Testis (tissue), 3 donors: ENCODE data around the gene C2orf42. TPM values are rescaled to one million over a fixed set of nuclear protein-coding genes. Genes with fewer than 3 reads are reported as not detected.
A peak's percentile ranks its signal among the peaks of the same experiment; 100 is the strongest.

ENCODE experiments used
- DNase-seq: peaks from one replicate; pipeline ENCODE4 v3.0.0-alpha.2; 2019
- H3K27ac ChIP-seq, 2 donors: fragments of 200-600 bp; sonication (generic); one replicate each; pipeline ENCODE4 v1.5.1; 2019
- H3K27me3 ChIP-seq: fragments of 200-600 bp; sonication (generic); one replicate; pipeline ENCODE4 v1.5.1; 2019
- H3K36me3 ChIP-seq: fragments of 200-600 bp; sonication (generic); one replicate; pipeline ENCODE4 v1.5.1; 2017; ENCODE audit warnings: low read depth; ENCODE audit errors: missing control alignments
- H3K4me1 ChIP-seq: fragments of 200-600 bp; sonication (generic); one replicate; pipeline ENCODE4 v1.5.1; 2019
- H3K4me3 ChIP-seq, 2 donors: fragments of 200-600 bp; sonication (generic); one replicate each; pipeline ENCODE4 v1.5.1; 2017 to 2019
- H3K9me3 ChIP-seq: fragments of 200-600 bp; sonication (generic); one replicate; pipeline ENCODE4 v1.5.1; 2017
- CTCF ChIP-seq, 3 experiments: fragments of 450-650 bp in 2 of 3; fragments of 200-600 bp in 1 of 3; sonication (generic) in 1 of 3; IDR thresholded peaks; one replicate each; pipeline ENCODE4 v1.5.1; 2016 to 2019; ENCODE audit warnings: antibody characterized with exemption in 3 of 3, mild to moderate bottlenecking in 2 of 3, moderate library complexity in 1 of 3
- POLR2A ChIP-seq: fragments of 450-650 bp; IDR thresholded peaks from one replicate; pipeline ENCODE4 v1.6.1; 2017; ENCODE audit warnings: antibody characterized with exemption, mild to moderate bottlenecking, moderate library complexity
- WGBS, 2 donors: methylation state at CpG; one replicate each; pipeline ENCODE4 v1.1.5; 2018; 5-methylcytosine and 5-hydroxymethylcytosine counted together
- intact Hi-C: fragments of 100-400 bp; cut with DNase I; formaldehyde crosslinking; loops from one replicate; pipeline ENCODE4 v1.15.1; 2023; ENCODE audit warnings: low total_unique reads
- polyA plus RNA-seq: library from polyadenylated mRNA; stranded (reverse); fragments of 350-450 nt; fragmentation: Illumina TruSeq; extraction: RNeasy Lipid Tissue Mini Kit (QIAGEN cat#74804); gene quantifications from one replicate; pipeline ENCODE4 v1.2.3, GENCODE V29; 2014; ENCODE audit warnings: low read depth, low replicate concordance; ENCODE audit not compliant: insufficient read depth
- total RNA-seq, 2 donors: library from RNA; depleted of rRNA; stranded (reverse); fragments of >200 nt; gene quantifications; one replicate each; pipeline ENCODE4 v1.2.3, GENCODE V29; 2016

Gene C2orf42
- total and polyA plus RNA-seq, 3 donors from 2014 or later: 61.6 to 175 (median 94.4) TPM

- H3K9me3 ChIP-seq: no peaks in the 10 kb centered on the region
- H3K27ac ChIP-seq: no peak overlapping the region
- peaks cover 24% of the 10 kb centered on the region for H3K4me1 ChIP-seq
- intact Hi-C loops: no loop called here
- no peak overlapping the region for H3K4me3 ChIP-seq
- WGBS, 2 donors: 50 to 69% methylated on average over 1 of the region's 1 CpG
- H3K36me3 ChIP-seq: no peaks in the 10 kb centered on the region
- no peak for DNase-seq
- TF ChIP-seq CTCF (IDR thresholded peaks at IDR 0.05) (no peak), POLR2A (no peak)
- no peaks in the 10 kb centered on the region for H3K27me3 ChIP-seq
Measured at GRCh38 chr2:70128005-70128404, 62.8 kb downstream of the C2orf42 start.

- WGBS, 2 donors: 89 to 91% methylated on average over 2 of the region's 2 CpGs
Measured at GRCh38 chr2:70126413-70126812, 64.4 kb downstream of the C2orf42 start.

GRCh38 chr2:70125498-70125898, 65.3 kb downstream of the C2orf42 start:
- H3K27ac ChIP-seq: peak overlapping the region; percentile 98 to 100
- H3K36me3 ChIP-seq: no peaks in the 10 kb centered on the region
- WGBS, 2 donors: 41 to 42% methylated on average over 13 of the region's 13 CpGs
- intact Hi-C loops: no loop called here
- H3K4me1 ChIP-seq: peaks cover 19% of the 10 kb centered on the region
- no peaks in the 10 kb centered on the region for H3K27me3 ChIP-seq
- no peaks in the 10 kb centered on the region for H3K9me3 ChIP-seq
- DNase-seq: no peak
- H3K4me3 ChIP-seq: peak overlapping the region; percentile 64 to 78
- TF ChIP-seq CTCF (IDR thresholded peaks at IDR 0.05): no peak
- no peak for TF ChIP-seq POLR2A

More at GRCh38 chr2:70126413-70126812, 64.4 kb downstream of the C2orf42 start:
- DNase-seq: no peak
- TF ChIP-seq POLR2A (no peak), CTCF (IDR thresholded peaks at IDR 0.05) (no peak)
- Histone ChIP-seq H3K27ac (no peak overlapping the region), H3K36me3 (no peaks in the 10 kb centered on the region), H3K4me3 (no peak overlapping the region), H3K4me1 (peaks cover 19% of the 10 kb centered on the region), H3K27me3 (no peaks in the 10 kb centered on the region), H3K9me3 (no peaks in the 10 kb centered on the region)
- intact Hi-C loops: no loop called here

- intact Hi-C loops: loop anchor here (5.0 kb wide), 1 partner anchor 38 kb away; the partner anchor contains the start of gene PCBP1
- H3K27me3 ChIP-seq: no peaks in the 10 kb centered on the region
- WGBS, 2 donors: 0 to 1% methylated on average over 18 to 36 of the region's 36 CpGs
- H3K4me3 ChIP-seq: peak overlapping the region; percentile 64 to 78
- peaks cover 19% of the 10 kb centered on the region for H3K4me1 ChIP-seq
- TF ChIP-seq POLR2A: no peak
- no peak for TF ChIP-seq CTCF (IDR thresholded peaks at IDR 0.05)
- no peaks in the 10 kb centered on the region for H3K36me3 ChIP-seq
- no peaks in the 10 kb centered on the region for H3K9me3 ChIP-seq
- peak overlapping the region; percentile 98 to 100 for H3K27ac ChIP-seq
- DNase-seq: peak; percentile 69
Measured at GRCh38 chr2:70124983-70125480, 65.8 kb downstream of the C2orf42 start.

GRCh38 chr2:70123829-70124116, 67.0 kb downstream of the C2orf42 start:
- no peak for DNase-seq
- Histone ChIP-seq H3K4me1 (peaks cover 19% of the 10 kb centered on the region), H3K27ac (peak overlapping the region; percentile 98 to 100), H3K9me3 (no peaks in the 10 kb centered on the region), H3K36me3 (no peaks in the 10 kb centered on the region), H3K4me3 (peak overlapping the region; percentile 64 to 78), H3K27me3 (no peaks in the 10 kb centered on the region)
- 8 to 17% methylated on average over 11 of the region's 11 CpGs for WGBS, 2 donors
- TF ChIP-seq POLR2A: no peak
- no peak for TF ChIP-seq CTCF (IDR thresholded peaks at IDR 0.05)
- intact Hi-C loops: loop anchor here (5.0 kb wide), 1 partner anchor 36 kb away; the partner anchor contains the start of gene PCBP1
